Suprapubic skin (tissue), 4 donors: ENCODE data around the gene PRR16. TPM values are rescaled to one million over a fixed set of nuclear protein-coding genes. Genes with fewer than 3 reads are reported as not detected.

Experiments used
- DNase-seq, 2 donors: peaks; one replicate each; pipeline ENCODE4 v3.0.0-alpha.2; 2019; ENCODE audit warnings: low spot score in 2 of 2
- H3K27ac ChIP-seq: fragments of 200-600 bp; sonication (generic); one replicate; pipeline ENCODE4 v1.5.1; 2019
- H3K27me3 ChIP-seq: fragments of 200-600 bp; sonication (generic); one replicate; pipeline ENCODE4 v1.5.1; 2019
- H3K36me3 ChIP-seq: fragments of 200-600 bp; sonication (generic); one replicate; pipeline ENCODE4 v1.5.1; 2019
- H3K4me1 ChIP-seq: fragments of 200-600 bp; sonication (generic); one replicate; pipeline ENCODE4 v1.5.1; 2019
- H3K4me3 ChIP-seq: fragments of 200-600 bp; sonication (generic); one replicate; pipeline ENCODE4 v1.5.1; 2019; ENCODE audit warnings: mild to moderate bottlenecking
- H3K9me3 ChIP-seq: fragments of 200-600 bp; sonication (generic); one replicate; pipeline ENCODE4 v1.5.1; 2019
- CTCF ChIP-seq, 2 donors: fragments of 200-600 bp in 1 of 2; fragments of 450-650 bp in 1 of 2; sonication (generic) in 1 of 2; IDR thresholded peaks; one replicate each; pipeline ENCODE4 v1.5.1; 2016 to 2019; ENCODE audit warnings: antibody characterized with exemption in 2 of 2, mild to moderate bottlenecking in 1 of 2, moderate library complexity in 1 of 2
- EP300 ChIP-seq: sonication (generic); formaldehyde crosslinking; IDR thresholded peaks from one replicate; pipeline ENCODE4 v1.6.1; 2017; ENCODE audit warnings: antibody characterized with exemption
- POLR2A ChIP-seq, 2 donors: fragments of 450-650 bp; IDR thresholded peaks; one replicate each; pipeline ENCODE4 v1.6.1; 2017; ENCODE audit warnings: antibody characterized with exemption in 2 of 2, mild to moderate bottlenecking in 2 of 2, moderate library complexity in 2 of 2
- POLR2AphosphoS5 ChIP-seq, 3 donors: sonication (generic); formaldehyde crosslinking; IDR thresholded peaks; one replicate each; pipeline ENCODE4 v1.6.1; 2017; ENCODE audit warnings: antibody characterized with exemption in 3 of 3
- WGBS: methylation state at CpG from one replicate; pipeline ENCODE4 v1.1.5; 2018; 5-methylcytosine and 5-hydroxymethylcytosine counted together
- total RNA-seq, 4 donors: library from RNA; depleted of rRNA; stranded (reverse); fragments of >200 nt; gene quantifications; one replicate each; pipeline ENCODE4 v1.1.0, GENCODE V29; 2016

The PRR16 gene
- total RNA-seq, 4 donors from 2014 or later = 0.76 to 1.4 (median 1.0) TPM

DNA sequence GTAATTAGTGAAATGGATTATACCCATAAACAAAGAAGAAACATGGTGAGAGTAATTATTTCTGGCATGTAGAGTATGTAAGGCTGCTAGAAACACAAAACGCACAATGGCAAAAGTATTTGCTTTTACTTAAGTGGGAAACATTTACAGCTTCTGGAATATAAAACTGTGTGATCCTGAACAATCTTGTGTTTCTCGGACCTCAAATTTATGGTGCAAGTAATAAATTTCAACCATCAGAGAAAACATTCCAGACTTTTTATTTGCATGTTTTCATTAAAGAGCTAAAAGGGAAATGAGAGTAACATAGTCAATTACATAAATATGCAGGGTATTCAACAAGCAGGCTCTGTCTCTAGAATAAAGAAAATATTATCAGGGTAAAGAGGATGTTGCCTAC, 17.2 kb upstream of the PRR16 start:
- 27% methylated on average over 2 of the region's 2 CpGs for WGBS
- TF ChIP-seq EP300 (no peak), CTCF (IDR thresholded peaks at IDR 0.05) (no peak), POLR2A (IDR thresholded peaks at IDR 0.05) (no peak), POLR2AphosphoS5 (IDR thresholded peaks at IDR 0.05) (no peak)
- H3K27ac ChIP-seq = no peak overlapping the region

DNA sequence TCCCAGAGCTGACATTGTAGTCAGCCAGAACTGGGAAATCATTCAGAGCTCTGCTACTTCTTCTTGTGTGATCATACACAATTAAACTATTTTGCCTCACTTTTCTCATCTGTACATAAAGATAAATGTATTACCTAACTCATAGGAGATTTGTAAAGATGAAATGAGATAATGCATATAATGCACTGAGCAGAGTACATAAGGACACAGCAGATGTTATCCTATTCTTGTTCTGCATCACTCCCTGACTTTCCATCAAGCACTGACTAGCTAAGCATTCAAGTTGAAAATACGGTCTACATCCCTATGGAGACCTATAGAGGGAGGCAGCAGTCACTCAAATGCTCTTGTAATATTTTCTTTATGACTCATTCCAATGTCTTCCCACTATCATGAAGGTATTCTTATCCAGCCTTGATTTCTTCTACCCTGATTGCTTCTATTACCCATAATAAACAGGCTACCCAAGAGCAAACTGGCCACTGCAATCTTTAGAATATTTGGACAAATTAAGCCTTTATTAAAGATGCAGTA, 16.3 kb upstream of the PRR16 start:
- no peak for DNase-seq
- no peaks in the 10 kb centered on the region for H3K36me3 ChIP-seq
- 64% methylated on average over 1 of the region's 1 CpG for WGBS
- no peak overlapping the region for H3K4me3 ChIP-seq
- H3K27me3 ChIP-seq = no peaks in the 10 kb centered on the region
- H3K27ac ChIP-seq = no peak overlapping the region
- no peaks in the 10 kb centered on the region for H3K9me3 ChIP-seq
- no peaks in the 10 kb centered on the region for H3K4me1 ChIP-seq
- TF ChIP-seq CTCF (IDR thresholded peaks at IDR 0.05) = no peak
- no peak for TF ChIP-seq POLR2AphosphoS5 (IDR thresholded peaks at IDR 0.05)
- TF ChIP-seq EP300 = no peak
- TF ChIP-seq POLR2A (IDR thresholded peaks at IDR 0.05) = no peak

More for the DNA sequence above, 17.2 kb upstream of the PRR16 start:
- Histone ChIP-seq H3K9me3 (no peaks in the 10 kb centered on the region), H3K4me3 (no peak overlapping the region), H3K4me1 (no peaks in the 10 kb centered on the region), H3K27me3 (no peaks in the 10 kb centered on the region), H3K36me3 (no peaks in the 10 kb centered on the region)
- DNase-seq = no peak

- 83% methylated on average over 3 of the region's 3 CpGs for WGBS
- Histone ChIP-seq H3K4me1 (no peaks in the 10 kb centered on the region), H3K4me3 (no peak overlapping the region)
Observed at GRCh38 chr5:120449501-120449900, 14.6 kb upstream of the PRR16 start.

DNA sequence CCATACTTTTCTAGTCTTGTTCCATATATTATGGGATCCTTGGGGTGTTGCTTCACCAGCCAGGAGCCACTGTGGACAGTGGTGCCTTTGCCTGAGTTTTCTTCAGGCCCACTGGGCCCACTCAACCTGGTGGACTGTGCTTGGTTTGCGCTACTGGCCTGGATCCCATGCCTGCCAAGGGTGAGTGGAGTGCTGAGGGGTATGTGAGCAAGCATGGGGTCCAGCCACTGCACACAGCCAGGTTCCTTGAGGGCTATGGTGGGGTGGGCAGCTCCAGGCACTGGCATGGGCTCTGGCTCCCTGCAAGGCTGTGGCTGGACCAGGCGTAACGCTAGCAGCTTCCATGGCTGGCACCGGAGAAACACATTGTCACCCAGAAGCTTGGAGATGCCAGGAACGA, 13.2 kb upstream of the PRR16 start:
- no peaks in the 10 kb centered on the region for H3K9me3 ChIP-seq
- H3K4me3 ChIP-seq = no peak overlapping the region
- 100% methylated on average over 3 of the region's 5 CpGs for WGBS
- no peak for TF ChIP-seq CTCF (IDR thresholded peaks at IDR 0.05)
- TF ChIP-seq EP300 = no peak
- TF ChIP-seq POLR2AphosphoS5 (IDR thresholded peaks at IDR 0.05) = no peak
- no peak for TF ChIP-seq POLR2A (IDR thresholded peaks at IDR 0.05)
- no peaks in the 10 kb centered on the region for H3K27me3 ChIP-seq
- no peaks in the 10 kb centered on the region for H3K4me1 ChIP-seq
- H3K36me3 ChIP-seq = no peaks in the 10 kb centered on the region
- no peak overlapping the region for H3K27ac ChIP-seq
- no peak for DNase-seq

More at GRCh38 chr5:120449501-120449900, 14.6 kb upstream of the PRR16 start:
- Histone ChIP-seq H3K9me3 (no peaks in the 10 kb centered on the region), H3K27ac (no peak overlapping the region), H3K36me3 (no peaks in the 10 kb centered on the region), H3K27me3 (no peaks in the 10 kb centered on the region)
- TF ChIP-seq EP300 (no peak), POLR2A (IDR thresholded peaks at IDR 0.05) (no peak), POLR2AphosphoS5 (IDR thresholded peaks at IDR 0.05) (no peak), CTCF (IDR thresholded peaks at IDR 0.05) (no peak)
- no peak for DNase-seq

GRCh38 chr5:120451445-120451844, 12.7 kb upstream of the PRR16 start:
- Histone ChIP-seq H3K27ac (no peak overlapping the region), H3K4me3 (no peak overlapping the region), H3K36me3 (no peaks in the 10 kb centered on the region), H3K27me3 (no peaks in the 10 kb centered on the region), H3K9me3 (no peaks in the 10 kb centered on the region), H3K4me1 (no peaks in the 10 kb centered on the region)
- no peak for DNase-seq
- 91% methylated on average over 7 of the region's 9 CpGs for WGBS
- TF ChIP-seq EP300 (no peak), POLR2AphosphoS5 (IDR thresholded peaks at IDR 0.05) (no peak), CTCF (IDR thresholded peaks at IDR 0.05) (no peak)
